Breast epithelium (tissue), 4 donors: ENCODE measurements around the gene KCNK5. TPM values are rescaled to one million over a fixed set of nuclear protein-coding genes. Genes with fewer than 3 reads are reported as not detected.

Experiments used
- DNase-seq, 2 donors: peaks; one replicate each; pipeline ENCODE4 v3.0.0-alpha.2; 2019; ENCODE audit warnings: low spot score in 2 of 2
- H3K27ac ChIP-seq, 2 donors: fragments of 200-600 bp; sonication (generic) in 1 of 2; one replicate each; pipeline ENCODE4 v1.5.1; 2016 to 2019; ENCODE audit warnings: mild to moderate bottlenecking in 1 of 2
- H3K27me3 ChIP-seq, 2 donors: fragments of 200-600 bp; sonication (generic) in 1 of 2; one replicate each; pipeline versions ENCODE4 v1.5.1 to v1.6.0; 2017 to 2019; ENCODE audit warnings: control low read depth in 1 of 2, mild to moderate bottlenecking in 1 of 2
- H3K36me3 ChIP-seq: fragments of 200-600 bp; one replicate; pipeline ENCODE4 v1.5.1; 2019
- H3K4me1 ChIP-seq, 2 donors: fragments of 200-600 bp; sonication (generic); one replicate each; pipeline ENCODE4 v1.5.1; 2016 to 2019; ENCODE audit warnings: control low read depth in 1 of 2
- H3K4me3 ChIP-seq, 3 donors: fragments of 200-600 bp; sonication (generic); 1 replicate in 2 of 3; 2 replicates in 1 of 3; pipeline ENCODE4 v1.5.1; 2016 to 2019; ENCODE audit warnings: mild to moderate bottlenecking in 3 of 3, moderate library complexity in 2 of 3
- H3K9me3 ChIP-seq, 2 donors: fragments of 200-600 bp; sonication (generic) in 1 of 2; one replicate each; pipeline ENCODE4 v1.5.1; 2016 to 2019; ENCODE audit warnings: control low read depth in 1 of 2
- POLR2A ChIP-seq: fragments of 450-650 bp; IDR thresholded peaks from one replicate; pipeline ENCODE4 v1.6.1; 2016; ENCODE audit warnings: antibody characterized with exemption, mild to moderate bottlenecking, moderate library complexity
- POLR2AphosphoS5 ChIP-seq, 3 donors: sonication (generic); formaldehyde crosslinking; IDR thresholded peaks; one replicate each; pipeline ENCODE4 v1.6.1; 2017; ENCODE audit warnings: antibody characterized with exemption in 3 of 3
- intact Hi-C: fragments of 100-400 bp; cut with DNase I; formaldehyde crosslinking; loops from one replicate; pipeline ENCODE4 v1.15.1; 2023; ENCODE audit warnings: low total_unique reads
- total RNA-seq, 3 donors: library from RNA; depleted of rRNA; stranded (reverse); fragments of >200 nt; gene quantifications; one replicate each; pipeline ENCODE4 v1.1.0, GENCODE V29; 2016
- TF ChIP-seq, protein P1 (sequence below), 3 donors: fragments of 450-650 bp; IDR thresholded peaks; one replicate each; pipeline ENCODE4 v1.5.1; 2016 to 2017; ENCODE audit warnings: antibody characterized with exemption in 3 of 3, mild to moderate bottlenecking in 3 of 3, moderate library complexity in 3 of 3

Gene KCNK5
- total RNA-seq, 3 donors from 2014 or later: 1.8 to 20.6 (median 4.3) TPM

GRCh38 chr6:39254999-39255535 lies 25.8 kb upstream of the KCNK5 start:
- Histone ChIP-seq H3K27ac (no peak overlapping the region), H3K4me1 (no peaks in the 10 kb centered on the region), H3K9me3 (peaks cover 0 to 6% of the 10 kb centered on the region in 2 donors), H3K4me3 (no peak overlapping the region), H3K27me3 (peaks cover 0 to 5% of the 10 kb centered on the region in 2 donors), H3K36me3 (no peaks in the 10 kb centered on the region)
- no peak for DNase-seq
- intact Hi-C loops: no loop called here
- no peak for TF ChIP-seq POLR2AphosphoS5 (IDR thresholded peaks at IDR 0.05)
- TF ChIP-seq, protein P1, sequence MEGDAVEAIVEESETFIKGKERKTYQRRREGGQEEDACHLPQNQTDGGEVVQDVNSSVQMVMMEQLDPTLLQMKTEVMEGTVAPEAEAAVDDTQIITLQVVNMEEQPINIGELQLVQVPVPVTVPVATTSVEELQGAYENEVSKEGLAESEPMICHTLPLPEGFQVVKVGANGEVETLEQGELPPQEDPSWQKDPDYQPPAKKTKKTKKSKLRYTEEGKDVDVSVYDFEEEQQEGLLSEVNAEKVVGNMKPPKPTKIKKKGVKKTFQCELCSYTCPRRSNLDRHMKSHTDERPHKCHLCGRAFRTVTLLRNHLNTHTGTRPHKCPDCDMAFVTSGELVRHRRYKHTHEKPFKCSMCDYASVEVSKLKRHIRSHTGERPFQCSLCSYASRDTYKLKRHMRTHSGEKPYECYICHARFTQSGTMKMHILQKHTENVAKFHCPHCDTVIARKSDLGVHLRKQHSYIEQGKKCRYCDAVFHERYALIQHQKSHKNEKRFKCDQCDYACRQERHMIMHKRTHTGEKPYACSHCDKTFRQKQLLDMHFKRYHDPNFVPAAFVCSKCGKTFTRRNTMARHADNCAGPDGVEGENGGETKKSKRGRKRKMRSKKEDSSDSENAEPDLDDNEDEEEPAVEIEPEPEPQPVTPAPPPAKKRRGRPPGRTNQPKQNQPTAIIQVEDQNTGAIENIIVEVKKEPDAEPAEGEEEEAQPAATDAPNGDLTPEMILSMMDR (IDR thresholded peaks at IDR 0.05): no peak
- TF ChIP-seq POLR2A: no peak

GRCh38 chr6:39251406-39251805 lies 22.1 kb upstream of the KCNK5 start:
- Histone ChIP-seq H3K36me3 (no peaks in the 10 kb centered on the region), H3K4me1 (no peaks in the 10 kb centered on the region), H3K4me3 (no peak overlapping the region), H3K9me3 (peaks cover 0 to 6% of the 10 kb centered on the region in 2 donors), H3K27ac (no peak overlapping the region), H3K27me3 (no peaks in the 10 kb centered on the region)
- intact Hi-C loops: no loop called here
- no peak for TF ChIP-seq POLR2AphosphoS5 (IDR thresholded peaks at IDR 0.05)
- TF ChIP-seq, protein P1 (IDR thresholded peaks at IDR 0.05): no peak
- TF ChIP-seq POLR2A: no peak
- DNase-seq: no peak

GRCh38 chr6:39250507-39250906 lies 21.2 kb upstream of the KCNK5 start:
- no peaks in the 10 kb centered on the region for H3K27me3 ChIP-seq
- intact Hi-C loops: no loop called here
- H3K4me1 ChIP-seq: no peaks in the 10 kb centered on the region
- no peak overlapping the region for H3K4me3 ChIP-seq
- no peak overlapping the region for H3K27ac ChIP-seq
- peaks cover 0 to 6% of the 10 kb centered on the region in 2 donors for H3K9me3 ChIP-seq
- no peak for DNase-seq
- TF ChIP-seq, protein P1 (IDR thresholded peaks at IDR 0.05): no peak
- no peak for TF ChIP-seq POLR2A
- TF ChIP-seq POLR2AphosphoS5 (IDR thresholded peaks at IDR 0.05): no peak
- no peaks in the 10 kb centered on the region for H3K36me3 ChIP-seq

DNA sequence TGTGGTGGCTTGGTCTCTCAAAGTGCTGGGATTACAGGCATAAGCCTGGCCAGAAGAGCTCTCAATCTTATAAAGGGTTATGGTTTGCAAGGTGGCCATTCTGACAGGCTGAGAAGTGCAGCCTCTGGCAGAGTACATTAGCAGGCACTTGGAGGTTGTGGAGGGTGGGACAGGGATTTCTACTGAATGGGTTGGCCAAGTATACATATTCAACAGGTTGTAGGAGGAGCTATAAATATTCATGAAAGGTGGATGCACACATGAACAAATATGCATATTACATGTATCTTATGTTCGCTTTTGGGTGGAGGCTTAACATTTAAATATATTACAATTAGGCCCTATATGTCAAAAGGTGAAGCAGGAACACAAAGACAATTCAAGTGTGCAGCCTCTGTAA lies 20.0 kb upstream of the KCNK5 start:
- no peak for DNase-seq
- no peaks in the 10 kb centered on the region for H3K4me1 ChIP-seq
- H3K27ac ChIP-seq: no peak overlapping the region
- H3K27me3 ChIP-seq: no peaks in the 10 kb centered on the region
- H3K4me3 ChIP-seq: no peak overlapping the region
- intact Hi-C loops: no loop called here
- TF ChIP-seq POLR2A: no peak
- TF ChIP-seq, protein P1 (IDR thresholded peaks at IDR 0.05): no peak
- TF ChIP-seq POLR2AphosphoS5 (IDR thresholded peaks at IDR 0.05): no peak
- H3K36me3 ChIP-seq: no peaks in the 10 kb centered on the region
- no peaks in the 10 kb centered on the region for H3K9me3 ChIP-seq

DNA sequence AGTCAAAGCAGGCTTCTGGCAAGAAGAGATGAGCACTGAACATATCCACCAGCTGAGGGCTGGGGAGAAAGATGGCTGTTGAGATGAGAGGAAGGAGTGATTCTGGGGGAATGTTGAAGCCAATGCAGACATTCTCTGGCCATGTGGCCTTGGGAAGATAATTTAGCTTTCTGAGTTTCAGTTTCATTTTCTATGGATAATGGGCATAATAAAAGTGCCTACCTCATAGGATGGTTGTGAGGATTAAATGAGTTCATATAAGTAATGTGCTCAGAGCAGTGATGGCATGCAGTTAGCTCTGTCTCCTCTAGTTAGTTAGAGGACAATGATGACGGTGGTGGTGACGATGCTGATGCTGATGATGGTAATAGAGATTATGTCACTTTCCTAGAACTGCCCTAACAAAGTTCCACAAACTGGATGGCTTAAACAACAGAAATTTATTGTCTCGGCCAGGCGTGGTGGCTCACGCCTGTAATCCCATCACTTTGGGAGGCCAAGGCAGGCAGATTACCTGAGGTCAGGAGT lies 18.5 kb upstream of the KCNK5 start:
- no peaks in the 10 kb centered on the region for H3K27me3 ChIP-seq
- H3K36me3 ChIP-seq: no peaks in the 10 kb centered on the region
- no peak for DNase-seq
- intact Hi-C loops: no loop called here
- no peaks in the 10 kb centered on the region for H3K9me3 ChIP-seq
- H3K4me3 ChIP-seq: no peak overlapping the region
- no peak overlapping the region for H3K27ac ChIP-seq
- no peaks in the 10 kb centered on the region for H3K4me1 ChIP-seq
- TF ChIP-seq POLR2A (no peak), POLR2AphosphoS5 (IDR thresholded peaks at IDR 0.05) (no peak)
